Measurements from ENCODE around the gene CDK19. TPM values are rescaled to one million over a fixed set of nuclear protein-coding genes. Genes with fewer than 3 reads are reported as not detected.
"Not testable (repeated sequence)": the region's sequence is repeated elsewhere in the genome, so short reads cannot be mapped to it uniquely, and the experiment has no call there.

The CDK19 gene
- total RNA-seq, 1 experiment from 2014 or later = 10.5 TPM

GRCh38 chr6:110813338-110814101 is 1.7 kb downstream of the CDK19 start:
- DNase-seq (ENCODE audit: low spot score) = peak; percentile 30

- no peak for DNase-seq (ENCODE audit: low spot score)
These were observed 2.5 kb downstream of the CDK19 start for GRCh38 chr6:110812719-110813118.

GRCh38 chr6:110810896-110811586 is 4.2 kb downstream of the CDK19 start:
- DNase-seq (ENCODE audit: low spot score) = no peak

- DNase-seq (ENCODE audit: low spot score) = no peak
These were observed 5.5 kb downstream of the CDK19 start for GRCh38 chr6:110809792-110810191.

GRCh38 chr6:110802175-110802574 is 13.1 kb downstream of the CDK19 start:
- not testable (repeated sequence) for DNase-seq (ENCODE audit: low spot score)

GRCh38 chr6:110800839-110801196 is 14.5 kb downstream of the CDK19 start:
- DNase-seq (ENCODE audit: low spot score) = no peak

GRCh38 chr6:110800196-110800838 is 15.0 kb downstream of the CDK19 start:
- no peak for DNase-seq (ENCODE audit: low spot score)

GRCh38 chr6:110799655-110800054 is 15.6 kb downstream of the CDK19 start:
- DNase-seq (ENCODE audit: low spot score) = no peak

GRCh38 chr6:110799189-110799588 is 16.1 kb downstream of the CDK19 start:
- no peak for DNase-seq (ENCODE audit: low spot score)

GRCh38 chr6:110795271-110795670 is 20.0 kb downstream of the CDK19 start:
- DNase-seq (ENCODE audit: low spot score) = no peak

GRCh38 chr6:110786696-110787095 is 28.6 kb downstream of the CDK19 start:
- no peak for DNase-seq (ENCODE audit: low spot score)

- no peak for DNase-seq (ENCODE audit: low spot score)
These were observed 29.0 kb downstream of the CDK19 start for GRCh38 chr6:110786271-110786670.

GRCh38 chr6:110784610-110784979 is 30.7 kb downstream of the CDK19 start:
- no peak for DNase-seq (ENCODE audit: low spot score)

- no peak for DNase-seq (ENCODE audit: low spot score)
These were observed 33.6 kb downstream of the CDK19 start for GRCh38 chr6:110781522-110782214.

GRCh38 chr6:110778333-110778732 is 36.9 kb downstream of the CDK19 start:
- no peak for DNase-seq (ENCODE audit: low spot score)

- DNase-seq (ENCODE audit: low spot score) = no peak
These were observed 37.6 kb downstream of the CDK19 start for GRCh38 chr6:110777636-110778035.

GRCh38 chr6:110776413-110776812 is 38.9 kb downstream of the CDK19 start:
- DNase-seq (ENCODE audit: low spot score) = no peak

GRCh38 chr6:110769923-110770322 is 45.3 kb downstream of the CDK19 start:
- DNase-seq (ENCODE audit: low spot score) = no peak

- no peak for DNase-seq (ENCODE audit: low spot score)
These were observed 47.2 kb downstream of the CDK19 start for GRCh38 chr6:110768057-110768456.

- DNase-seq (ENCODE audit: low spot score) = no peak
These were observed 53.9 kb downstream of the CDK19 start for GRCh38 chr6:110761371-110761770.

- no peak for DNase-seq (ENCODE audit: low spot score)
These were observed 54.7 kb downstream of the CDK19 start for GRCh38 chr6:110760589-110760988.

GRCh38 chr6:110760098-110760497 is 55.2 kb downstream of the CDK19 start:
- not testable (repeated sequence) for DNase-seq (ENCODE audit: low spot score)
